K562 (cell line): ENCODE measurements around the gene CNPY4. TPM values are rescaled to one million over a fixed set of nuclear protein-coding genes. Genes with fewer than 3 reads are reported as not detected.

ENCODE experiments used
- CBFB ChIP-seq: sonication (generic); formaldehyde crosslinking; IDR thresholded peaks from 2 replicates; pipeline ENCODE4 v1.4.0; 2020; ENCODE audit warnings: mild to moderate bottlenecking, missing genetic modification reagents
- CEBPG ChIP-seq, 3 experiments: fragments of 200-800 bp in 1 of 3; sonication (Bioruptor generic) in 1 of 3; sonication (generic) in 1 of 3; formaldehyde crosslinking in 1 of 3; IDR thresholded peaks in 2 of 3; conservative IDR thresholded peaks in 1 of 3; 2 replicates each; pipeline versions ENCODE4 v1.6.1 to v1.8.0; 2016 to 2022; ENCODE audit warnings: missing compliant biosample characterization in 2 of 3, missing genetic modification characterization in 2 of 3, mild to moderate bottlenecking in 1 of 3, missing genetic modification reagents in 1 of 3
- CUX1 ChIP-seq: fragments of 200-800 bp; sonication (Bioruptor generic); IDR thresholded peaks from 2 replicates; pipeline ENCODE4 v1.6.1; 2016; ENCODE audit warnings: missing genetic modification characterization, missing compliant biosample characterization
- EHMT2 ChIP-seq: fragments of 450-650 bp; IDR thresholded peaks from 2 replicates; pipeline ENCODE4 v1.6.1; 2018; ENCODE audit warnings: antibody characterized with exemption
- FOXO4 ChIP-seq: fragments of 450-650 bp; formaldehyde crosslinking; IDR thresholded peaks from 2 replicates; pipeline ENCODE4 v1.4.0; 2020; ENCODE audit warnings: mild to moderate bottlenecking, moderate library complexity
- GTF2E2 ChIP-seq: fragments of 200-800 bp; sonication (Bioruptor generic); IDR thresholded peaks from 2 replicates; pipeline ENCODE4 v1.6.1; 2016; ENCODE audit warnings: missing genetic modification characterization, missing compliant biosample characterization
- HCFC1 ChIP-seq: IDR thresholded peaks from 2 replicates; pipeline ENCODE4 v1.6.1; 2012; ENCODE audit warnings: low read depth, low read length, improper control_type of control experiment
- MCM3 ChIP-seq: fragments of 450-650 bp; IDR thresholded peaks from 2 replicates; pipeline ENCODE4 v1.6.1; 2016
- MEF2A ChIP-seq: IDR thresholded peaks from 2 replicates; pipeline ENCODE4 v1.6.1; 2011; ENCODE audit warnings: low read depth, mild to moderate bottlenecking, low read length, moderate library complexity; ENCODE audit not compliant: control insufficient read depth
- NELFE ChIP-seq: IDR thresholded peaks from 2 replicates; pipeline ENCODE4 v1.6.1; 2011; ENCODE audit warnings: mild to moderate bottlenecking; ENCODE audit not compliant: insufficient read depth, insufficient read length
- NR4A1 ChIP-seq, 2 experiments: fragments of 250-450 bp in 1 of 2; fragments of 450-650 bp in 1 of 2; sonication (Bioruptor Pico) in 1 of 2; IDR thresholded peaks; 2 replicates each; pipeline versions ENCODE4 v1.4.0 to v1.6.1; 2016 to 2020; ENCODE audit warnings: mild to moderate bottlenecking in 2 of 2, missing compliant biosample characterization in 1 of 2, missing genetic modification characterization in 1 of 2, moderate library complexity in 1 of 2
- PHF20 ChIP-seq: fragments of 450-650 bp; IDR thresholded peaks from 2 replicates; pipeline ENCODE4 v1.6.1; 2018; ENCODE audit not compliant: partially characterized antibody
- SRF ChIP-seq, 2 experiments: fragments of 250-450, 450-650 bp in 1 of 2; sonication (Bioruptor Pico) in 1 of 2; sonication (generic) in 1 of 2; formaldehyde crosslinking; IDR thresholded peaks; 2 replicates each; pipeline versions ENCODE4 v1.5.0 to v1.5.1; 2020 to 2022; ENCODE audit warnings: mild to moderate bottlenecking in 1 of 2, missing genetic modification reagents in 1 of 2
- ZMIZ1 ChIP-seq, 2 experiments: fragments of 150-350 bp in 1 of 2; IDR thresholded peaks; 2 replicates each; pipeline ENCODE4 v1.6.1; 2012 to 2016; ENCODE audit warnings: low read depth in 2 of 2, low read length in 2 of 2, mild to moderate bottlenecking in 1 of 2, moderate library complexity in 1 of 2
- ZNF24 ChIP-seq: fragments of 450-650 bp; IDR thresholded peaks from 2 replicates; pipeline ENCODE4 v1.6.1; 2016
- ZNF41 ChIP-seq: fragments of 250-450 bp; sonication (Bioruptor Pico); conservative IDR thresholded peaks from 2 replicates; pipeline ENCODE4 v1.4.0; 2020; ENCODE audit warnings: mild to moderate bottlenecking
- polyA plus RNA-seq, 8 experiments: library from polyadenylated mRNA; depleted of rRNA in 4 of 8; stranded (reverse) in 5 of 8; unstranded in 3 of 8; fragments of >200 nt; fragmentation: Nextera tagmentation in 2 of 8; fragmentation: Illumina TruSeq in 1 of 8; extraction: Ambion mirVana in 2 of 8; extraction: Trizol in 1 of 8; gene quantifications; 2 replicates each; pipeline versions ENCODE4 v1.2.1 to v1.2.3, GENCODE V29; 2011 to 2014; ENCODE audit warnings: inconsistent platforms in 1 of 8, missing spikeins in 1 of 8
- total RNA-seq, 7 experiments: library from RNA; depleted of rRNA in 6 of 7; stranded (reverse); fragments of >200 nt in 6 of 7; fragmentation: Illumina TruSeq in 2 of 7; extraction: Trizol in 2 of 7; gene quantifications; 2 replicates each; pipeline versions ENCODE4 v1.2.1 to v1.2.3, GENCODE V29; 2011 to 2021; ENCODE audit warnings: low replicate concordance in 1 of 7

Gene CNPY4
- total and polyA plus RNA-seq, 9 of the 15 experiments (the other 6 are each of a cell fraction or from before 2014, with no cell fraction given): 1.9 to 11.2 (median 7.0) TPM

DNA sequence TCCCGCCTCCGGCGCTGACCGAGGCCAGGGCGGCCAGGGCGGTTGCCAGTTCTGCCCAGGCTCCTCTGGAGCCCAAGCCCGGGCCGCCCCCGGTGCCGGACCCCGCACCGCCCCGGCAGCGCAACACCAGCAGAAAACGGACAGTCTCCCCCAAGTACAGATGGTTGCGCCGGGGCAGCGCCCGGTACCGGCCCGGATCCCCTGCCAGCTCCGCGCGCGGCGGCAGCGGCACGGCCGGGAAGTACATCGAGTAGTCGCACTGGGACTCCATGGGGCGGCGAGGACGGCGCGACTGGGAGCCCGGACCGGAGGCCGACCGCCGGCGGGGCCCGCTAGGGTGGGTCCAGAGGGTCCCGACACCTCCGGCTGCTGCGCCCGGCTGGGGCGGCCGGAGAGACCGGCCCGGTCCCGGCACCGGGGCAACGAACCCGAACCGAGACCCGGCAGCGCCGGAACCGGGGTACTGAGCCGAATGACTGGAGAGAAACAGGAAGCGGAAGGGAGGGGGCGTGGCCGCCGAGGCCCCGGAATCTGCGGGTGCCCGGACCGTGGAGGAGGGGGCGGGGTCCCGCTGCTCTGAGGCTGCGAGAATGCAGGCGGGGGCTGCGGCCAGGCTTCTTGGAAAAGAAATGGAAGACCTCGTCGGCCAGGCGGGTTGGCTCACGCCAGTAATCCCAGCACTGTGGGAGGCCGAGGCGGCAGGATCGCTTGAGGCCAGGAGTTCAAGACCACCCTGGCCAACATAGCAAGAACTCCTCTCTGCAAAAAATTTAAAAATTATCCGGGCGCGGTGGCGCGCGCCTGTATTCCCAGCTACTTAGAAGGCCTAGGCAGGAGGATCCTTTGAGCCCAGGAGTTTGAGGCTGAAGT lies 39.0 kb downstream of the CNPY4 start, which contains the start of gene TRAPPC14 (continued):
- 0 out of 2 replicates have a peak, but pooled peaks have one; percentile 28 for TF ChIP-seq ZNF41
- no peak; a peak in 1 of 4 replicates for TF ChIP-seq SRF (CRISPR knock-in tag; IDR thresholded peaks at IDR 0.05)
- no peak for TF ChIP-seq CBFB (CRISPR knock-in tag)
- no peak for TF ChIP-seq CEBPG (CRISPR knock-in tag; IDR thresholded peaks at IDR 0.05)
- TF ChIP-seq CEBPG (tag; conservative IDR thresholded peaks at IDR 0.05 in 1 of 2, IDR thresholded peaks at IDR 0.05 in 1 of 2): peak in 1 of 2 experiments; percentile 30; a peak in 2 of 4 replicates
- 0 out of 4 replicates have a peak, but pooled peaks of 1 of the 2 experiments have one; percentile 12 for TF ChIP-seq ZMIZ1 (IDR thresholded peaks at IDR 0.05; ENCODE audit: low read depth in 2 of 2, low read length in 2 of 2)
- TF ChIP-seq NR4A1 (CRISPR knock-in tag; IDR thresholded peaks at IDR 0.05): no peak
- TF ChIP-seq NR4A1 (tag; IDR thresholded peaks at IDR 0.05): no peak
- TF ChIP-seq HCFC1: peak; percentile 66
- TF ChIP-seq ZNF24: no peak
- no peak for TF ChIP-seq CUX1
- no peak for TF ChIP-seq MEF2A
- TF ChIP-seq GTF2E2: peak; percentile 74
- peak; percentile 36 for TF ChIP-seq PHF20
- TF ChIP-seq MCM3: no peak
- TF ChIP-seq EHMT2: no peak; the same call in 1 of the 2 replicates
- no peak for TF ChIP-seq NELFE
- no peak for TF ChIP-seq FOXO4
